UCSD-AML1 (cell line): ENCODE results near the gene CWF19L2.
"Not testable (repeated sequence)": the region's sequence is repeated elsewhere in the genome, so short reads cannot be mapped to it uniquely, and the experiment has no call there.

Experiments
- DNase-seq: peaks from one replicate; lab custom pipeline; 2025; ENCODE audit not compliant: unreplicated experiment; lab: John Stamatoyannopoulos, UW

The CWF19L2 gene

GRCh38 chr11:107457558-107458271 lies at the start of gene CWF19L2:
TSS of gene CWF19L2 (minus strand) at chr11:107457825. CDS start at chr11:107457816, 9 bp downstream.
- DNase-seq = peak; percentile 82

- DNase-seq = no peak
Measured at GRCh38 chr11:107505647-107506225, 48.1 kb upstream of the CWF19L2 start.

GRCh38 chr11:107504981-107505380 lies 47.4 kb upstream of the CWF19L2 start:
- DNase-seq = no peak

- DNase-seq = no peak
Measured at GRCh38 chr11:107501713-107502112, 44.1 kb upstream of the CWF19L2 start.

GRCh38 chr11:107497371-107497770 lies 39.7 kb upstream of the CWF19L2 start:
- not testable (repeated sequence) for DNase-seq

GRCh38 chr11:107496011-107496410 lies 38.4 kb upstream of the CWF19L2 start:
- no peak for DNase-seq

GRCh38 chr11:107494055-107494454 lies 36.4 kb upstream of the CWF19L2 start:
- no peak for DNase-seq

- DNase-seq = no peak
Measured at GRCh38 chr11:107493117-107493516, 35.5 kb upstream of the CWF19L2 start.

GRCh38 chr11:107490836-107491235 lies 33.2 kb upstream of the CWF19L2 start:
- no peak for DNase-seq

GRCh38 chr11:107482234-107482633 lies 24.6 kb upstream of the CWF19L2 start:
- no peak for DNase-seq

GRCh38 chr11:107478922-107479321 lies 21.3 kb upstream of the CWF19L2 start:
- DNase-seq = no peak

GRCh38 chr11:107477820-107478219 lies 20.2 kb upstream of the CWF19L2 start:
- DNase-seq = no peak

- DNase-seq = no peak
Measured at GRCh38 chr11:107473792-107474191, 16.2 kb upstream of the CWF19L2 start.

GRCh38 chr11:107472966-107473365 lies 15.3 kb upstream of the CWF19L2 start:
- no peak for DNase-seq

- no peak for DNase-seq
Measured at GRCh38 chr11:107468596-107468995, 11.0 kb upstream of the CWF19L2 start.

GRCh38 chr11:107467696-107468095 lies 10.1 kb upstream of the CWF19L2 start:
- DNase-seq = no peak

GRCh38 chr11:107466275-107466866 lies 8.7 kb upstream of the CWF19L2 start:
- not testable (repeated sequence) for DNase-seq

GRCh38 chr11:107457205-107457557 lies 444 bp downstream of the CWF19L2 start:
- no peak for DNase-seq

GRCh38 chr11:107453594-107454286 lies 3.9 kb downstream of the CWF19L2 start:
- no peak for DNase-seq

- DNase-seq = no peak
Measured at GRCh38 chr11:107446822-107447431, 10.7 kb downstream of the CWF19L2 start.

GRCh38 chr11:107442715-107443215 lies 14.9 kb downstream of the CWF19L2 start:
- DNase-seq = no peak
